Smooth muscle cell of the brain vasculature (primary cell): ENCODE measurements around the gene SPTY2D1.
A peak's percentile ranks its signal among the peaks of the same experiment; 100 is the strongest.
"Not testable (repeated sequence)": the region's sequence is repeated elsewhere in the genome, so short reads cannot be mapped to it uniquely, and the experiment has no call there.

Source experiments
- DNase-seq: peaks from one replicate; pipeline ENCODE4 v3.0.0-alpha.2; 2012; ENCODE audit warnings: low read depth, low spot score

The SPTY2D1 gene

DNA sequence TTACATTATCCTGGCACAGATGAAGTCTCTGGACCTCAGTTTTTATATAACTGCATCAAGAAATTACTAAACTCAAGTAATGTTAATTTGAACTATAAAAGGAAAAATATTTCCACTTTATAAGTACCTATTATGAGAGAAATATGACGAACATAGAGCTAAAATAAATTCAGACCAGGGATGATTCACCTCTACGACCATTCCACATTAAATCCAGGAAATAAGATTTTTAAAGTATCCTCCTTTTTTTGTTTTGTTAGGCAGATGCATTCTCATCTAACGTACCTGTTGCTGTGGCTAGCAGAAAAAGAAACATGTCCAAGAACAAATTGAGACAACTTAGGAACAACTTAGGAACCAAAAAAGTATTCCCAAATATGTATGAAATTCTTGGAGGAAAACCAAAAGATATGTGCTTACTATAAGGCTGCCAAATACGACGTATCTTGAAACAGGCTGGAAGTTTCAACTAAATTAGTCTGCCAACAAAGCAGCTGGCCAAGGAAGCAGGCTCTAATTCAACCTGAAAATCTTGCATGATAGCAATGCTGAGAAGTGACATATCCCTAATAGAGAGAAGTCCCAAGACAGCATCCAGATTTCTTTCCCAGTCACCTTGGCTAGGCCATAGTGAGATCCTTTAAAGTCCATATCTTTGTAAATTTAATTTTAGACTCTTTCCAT lies 15.7 kb downstream of the SPTY2D1 start:
- no peak for DNase-seq

DNA sequence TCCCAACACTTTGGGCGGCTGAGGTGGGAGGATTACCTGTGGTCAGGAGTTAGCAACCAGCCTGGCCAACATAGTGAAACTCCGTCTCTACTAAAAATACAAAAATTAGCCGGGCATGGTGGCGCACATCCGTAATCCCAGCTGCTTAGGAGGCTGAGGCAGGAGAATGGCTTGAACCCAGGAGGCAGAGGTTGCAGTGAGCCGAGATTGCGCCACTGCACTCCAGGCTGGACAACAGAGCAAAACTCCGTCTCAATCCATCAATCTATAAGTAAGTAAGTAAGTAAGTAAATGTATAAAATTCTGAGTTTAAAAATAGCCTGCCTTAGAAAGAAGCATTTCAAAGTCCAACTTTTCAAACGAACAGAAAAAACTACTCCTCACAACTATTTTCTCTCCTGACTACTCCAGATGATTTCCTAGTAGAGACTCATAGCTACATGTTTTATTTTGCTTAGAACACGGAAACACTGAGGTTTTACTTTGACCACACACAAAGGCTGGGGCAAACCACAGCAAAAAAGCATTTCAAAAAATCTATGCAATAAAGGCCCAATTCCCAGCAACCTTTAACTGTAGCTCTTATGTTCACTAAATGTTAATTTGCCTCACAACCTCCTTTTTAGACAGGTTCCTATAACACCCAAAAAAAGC lies 16.3 kb downstream of the SPTY2D1 start:
- no peak for DNase-seq

DNA sequence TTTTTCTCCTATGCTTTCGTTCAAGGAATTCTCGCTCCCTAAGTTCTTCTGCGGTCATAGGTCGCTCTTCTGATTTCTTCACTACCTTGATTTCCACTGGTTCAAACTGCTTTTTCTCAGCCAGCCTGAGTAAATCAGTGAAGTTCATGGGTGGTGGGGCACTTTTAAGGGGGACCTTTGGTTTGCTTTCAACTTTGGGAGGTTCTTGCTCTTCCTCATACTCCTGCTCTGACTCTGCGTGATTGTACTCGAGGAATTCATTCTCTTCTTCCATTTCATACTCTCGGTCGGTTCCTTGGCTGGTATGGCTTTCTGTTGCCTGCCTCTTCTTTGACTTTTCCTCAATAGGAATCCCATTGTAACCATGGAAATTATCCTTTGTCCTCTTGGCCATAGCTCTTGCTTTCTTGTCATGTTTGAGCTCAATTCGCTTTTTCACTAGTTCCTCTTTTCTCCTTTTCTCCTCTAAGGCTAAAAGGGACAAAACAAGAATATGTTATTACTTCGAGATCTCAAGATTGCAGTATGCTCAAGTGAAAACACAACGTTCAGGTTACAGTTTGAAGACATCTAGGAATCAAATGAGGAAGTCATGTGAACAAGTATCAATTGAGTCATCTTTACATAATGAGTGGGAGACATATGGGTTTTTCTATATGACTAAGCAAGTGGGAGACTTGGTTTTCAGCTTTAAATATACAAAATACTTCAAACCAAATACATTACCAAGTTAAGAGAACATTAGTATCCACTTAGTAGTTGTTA lies 18.3 kb downstream of the SPTY2D1 start:
- DNase-seq: no peak

DNA sequence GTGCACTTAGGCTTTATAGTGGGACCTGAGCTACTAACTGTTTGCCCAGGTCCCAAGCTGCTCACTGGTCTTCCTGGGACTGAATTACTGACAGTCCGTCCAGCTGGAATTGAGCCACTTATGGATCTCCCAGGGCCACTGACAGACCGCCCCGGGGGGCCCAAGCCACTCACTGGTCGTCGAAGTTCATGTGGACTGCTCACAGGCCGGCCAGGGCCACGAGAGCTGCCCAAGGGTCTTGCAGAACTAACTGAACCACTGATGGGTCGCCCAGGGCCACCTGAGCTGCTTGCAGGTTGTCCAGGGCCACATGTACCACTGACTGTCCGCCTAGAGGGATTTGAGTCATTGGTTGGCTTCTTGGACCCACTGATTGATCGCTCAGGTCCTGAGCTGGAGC lies 19.5 kb downstream of the SPTY2D1 start:
- no peak for DNase-seq

DNA sequence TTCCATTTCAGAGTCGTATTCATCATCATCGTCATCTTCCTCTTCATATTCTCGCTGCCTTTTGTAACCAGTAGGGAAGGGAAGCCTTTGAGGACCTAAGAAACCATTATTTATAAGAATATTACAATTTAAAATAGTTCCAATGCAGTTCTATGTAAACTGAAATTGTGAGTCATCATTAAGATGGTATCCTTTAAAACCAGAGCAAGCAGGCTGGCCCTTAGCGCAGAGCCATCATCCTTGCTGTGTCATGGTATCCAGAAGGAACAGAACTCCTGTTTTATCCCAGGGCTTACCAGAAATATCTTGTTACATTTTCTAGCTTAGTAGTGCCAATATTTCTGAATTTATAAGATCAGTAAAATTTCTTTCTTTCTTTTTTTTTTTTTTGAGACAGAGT lies 21.7 kb downstream of the SPTY2D1 start:
- no peak for DNase-seq

DNA sequence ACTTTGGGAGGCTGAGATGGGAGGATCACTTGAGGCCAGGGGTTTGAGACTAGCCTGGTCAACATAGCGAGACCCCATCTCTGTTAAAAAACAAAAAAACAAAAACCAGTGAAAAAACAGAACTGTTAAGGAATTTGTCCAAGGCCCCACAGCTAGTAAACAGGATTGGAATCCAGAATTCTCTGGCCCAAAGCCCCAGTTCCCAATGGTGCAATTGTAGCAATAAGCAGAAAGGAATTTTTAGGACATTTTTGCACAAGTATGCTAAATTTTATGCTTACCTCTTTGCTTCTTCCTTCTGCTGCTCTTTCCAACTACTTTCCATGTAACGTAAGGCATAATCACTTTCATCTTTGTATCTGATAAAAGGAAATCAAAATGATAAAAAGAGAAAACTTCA lies 22.9 kb downstream of the SPTY2D1 start:
- DNase-seq: no peak

DNA sequence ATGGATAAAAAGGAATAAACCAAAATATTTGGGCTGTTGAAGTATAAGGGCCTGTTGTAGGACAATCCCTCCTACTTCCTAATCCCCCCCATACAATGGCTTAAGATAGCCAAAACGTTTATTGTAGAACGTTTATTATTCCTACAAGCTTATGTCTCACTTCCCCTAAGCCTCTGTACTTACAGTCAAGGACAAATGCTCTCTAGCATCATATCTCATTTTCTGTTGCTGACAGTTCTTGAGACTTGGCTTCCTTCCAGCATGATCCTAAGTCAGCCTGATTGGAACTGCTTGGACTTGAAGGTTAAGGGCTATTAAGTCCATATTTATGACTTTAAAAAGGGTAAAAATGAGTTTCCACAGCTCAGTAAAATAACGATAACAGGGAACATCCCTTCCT lies 25.8 kb downstream of the SPTY2D1 start:
- no peak for DNase-seq

DNA sequence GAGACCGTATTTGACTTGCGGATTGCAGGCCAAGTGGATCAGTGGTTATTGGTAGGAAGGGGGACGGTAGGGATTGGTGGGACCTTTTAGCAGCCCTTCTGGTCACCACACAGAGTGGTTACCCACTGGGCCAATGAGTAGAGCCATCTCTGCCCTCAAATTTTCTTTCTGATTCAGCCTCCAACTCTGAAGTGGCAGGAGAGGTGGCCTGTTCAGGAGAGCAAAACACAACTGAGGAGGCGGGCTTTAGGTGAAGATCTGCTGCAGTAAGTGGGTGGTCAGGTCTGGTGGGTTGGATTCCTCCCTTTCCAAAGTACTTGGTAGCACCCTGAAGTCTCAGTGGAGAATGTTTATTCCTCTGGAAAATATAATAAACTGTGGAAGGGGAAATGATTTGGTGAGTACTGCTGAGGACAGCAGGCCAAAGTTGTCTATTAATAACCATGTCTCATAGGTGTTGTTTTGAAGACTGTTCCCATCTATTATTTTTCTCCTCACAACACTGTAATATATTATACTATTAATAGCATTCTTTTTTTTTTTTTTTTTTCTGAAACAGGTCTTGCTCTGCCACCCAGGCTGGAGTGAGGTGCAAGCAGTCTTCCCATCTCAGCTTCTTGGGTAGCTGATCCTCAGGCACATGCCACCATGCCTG lies 33.1 kb downstream of the SPTY2D1 start:
- DNase-seq: no peak

DNA sequence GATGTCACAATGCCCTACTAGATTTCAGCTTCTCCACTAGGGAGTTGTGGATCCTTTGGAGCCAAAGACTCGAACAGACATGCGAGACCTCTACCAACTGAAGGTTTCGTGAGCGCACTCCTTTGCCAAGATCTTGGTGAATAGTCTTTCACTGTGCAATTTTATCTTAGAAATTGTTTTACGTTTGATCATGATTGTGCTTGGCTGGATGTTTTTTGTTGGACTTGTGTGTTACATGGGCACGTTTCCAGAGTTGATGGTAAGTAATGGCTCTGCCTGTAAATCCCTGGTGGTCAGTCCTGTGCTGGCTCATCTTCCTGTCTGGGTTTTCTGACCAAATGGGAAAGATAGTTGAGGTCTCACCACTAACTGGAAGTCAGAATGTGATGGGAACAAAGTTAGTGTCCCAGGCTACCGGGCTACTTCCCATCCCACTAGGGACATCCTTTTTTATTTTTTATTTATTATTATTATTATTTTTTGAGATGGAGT lies 34.4 kb downstream of the SPTY2D1 start, which contains the start of gene MISFA:
MISFA (plus strand) TSS at position 51 of the 492 bp plus-strand sequence; CDS start at position 191, 140 bp downstream.
- DNase-seq: no peak

DNA sequence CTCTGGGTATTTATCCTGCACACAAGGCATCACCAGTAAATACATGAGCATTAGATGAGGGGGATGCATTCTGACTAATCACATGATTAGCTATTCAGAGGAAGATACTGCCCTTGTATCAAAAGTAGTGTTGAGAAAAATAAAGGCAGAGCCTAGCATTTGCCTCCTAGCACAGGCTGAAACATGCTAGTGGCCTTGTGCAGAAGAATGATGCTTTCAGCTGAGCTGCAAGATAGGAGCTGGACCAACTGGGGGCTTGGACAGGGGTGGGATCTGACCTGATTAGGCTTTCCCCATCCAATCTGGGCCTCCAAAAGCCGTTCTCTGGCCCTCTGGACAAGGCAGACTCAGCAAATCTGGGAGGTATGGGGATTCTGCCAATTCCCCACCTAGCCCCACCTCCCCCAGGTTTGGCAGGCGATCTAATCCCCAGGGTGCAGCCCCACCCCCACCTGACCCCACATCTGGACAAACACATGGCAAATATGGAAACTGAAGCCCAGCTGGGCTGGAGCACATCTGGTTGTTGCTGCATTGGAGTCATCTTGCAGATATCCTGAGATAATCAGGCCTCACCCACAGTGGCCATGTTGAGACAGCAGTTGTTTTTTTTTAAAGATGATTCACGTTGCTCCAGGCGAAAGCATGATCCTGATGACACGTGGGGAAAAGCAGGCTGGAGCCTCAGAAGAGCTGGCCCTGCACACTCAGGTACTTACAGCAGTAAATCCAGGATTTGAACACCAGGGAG lies 39.0 kb downstream of the SPTY2D1 start:
- DNase-seq: no peak

DNA sequence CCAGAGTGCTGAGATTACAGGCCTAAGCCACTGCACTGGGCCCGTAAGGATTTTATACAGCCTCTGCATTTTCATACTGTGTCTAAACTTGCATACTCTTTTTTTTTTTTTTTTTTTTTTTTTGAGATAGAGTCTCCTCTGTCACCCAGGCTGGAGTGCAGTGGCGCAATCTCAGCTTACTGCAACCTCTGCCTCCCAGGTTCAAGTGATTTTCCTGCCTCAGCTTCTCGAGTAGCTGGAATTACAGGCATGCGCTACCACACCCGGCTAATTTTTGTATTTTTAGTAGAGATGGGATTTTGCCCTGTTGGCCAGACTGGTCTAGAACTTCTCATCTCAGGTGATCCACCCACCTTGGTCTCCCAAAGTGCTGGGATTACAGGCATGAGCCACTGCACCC lies 40.1 kb downstream of the SPTY2D1 start:
- not testable (repeated sequence) for DNase-seq

DNA sequence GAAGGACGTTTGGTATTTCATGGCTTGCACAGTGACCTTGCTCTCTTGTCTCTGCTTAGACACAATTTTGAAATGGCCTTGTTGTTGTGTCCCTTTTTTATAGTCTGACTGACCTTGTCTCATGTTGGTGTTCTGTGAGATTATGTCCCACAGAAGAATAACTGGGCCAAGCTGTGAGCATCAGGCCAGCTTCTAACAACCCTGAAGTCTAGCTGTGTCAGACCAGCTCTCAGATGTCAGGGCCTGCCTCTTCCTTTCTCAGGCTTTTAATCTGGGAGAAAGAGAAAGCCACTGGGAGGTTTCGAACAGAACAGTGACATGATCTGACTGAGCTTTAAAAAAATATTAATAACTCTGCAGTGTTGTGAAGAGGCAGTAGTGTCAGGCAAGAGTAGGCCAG lies 43.6 kb downstream of the SPTY2D1 start:
- DNase-seq: no peak

DNA sequence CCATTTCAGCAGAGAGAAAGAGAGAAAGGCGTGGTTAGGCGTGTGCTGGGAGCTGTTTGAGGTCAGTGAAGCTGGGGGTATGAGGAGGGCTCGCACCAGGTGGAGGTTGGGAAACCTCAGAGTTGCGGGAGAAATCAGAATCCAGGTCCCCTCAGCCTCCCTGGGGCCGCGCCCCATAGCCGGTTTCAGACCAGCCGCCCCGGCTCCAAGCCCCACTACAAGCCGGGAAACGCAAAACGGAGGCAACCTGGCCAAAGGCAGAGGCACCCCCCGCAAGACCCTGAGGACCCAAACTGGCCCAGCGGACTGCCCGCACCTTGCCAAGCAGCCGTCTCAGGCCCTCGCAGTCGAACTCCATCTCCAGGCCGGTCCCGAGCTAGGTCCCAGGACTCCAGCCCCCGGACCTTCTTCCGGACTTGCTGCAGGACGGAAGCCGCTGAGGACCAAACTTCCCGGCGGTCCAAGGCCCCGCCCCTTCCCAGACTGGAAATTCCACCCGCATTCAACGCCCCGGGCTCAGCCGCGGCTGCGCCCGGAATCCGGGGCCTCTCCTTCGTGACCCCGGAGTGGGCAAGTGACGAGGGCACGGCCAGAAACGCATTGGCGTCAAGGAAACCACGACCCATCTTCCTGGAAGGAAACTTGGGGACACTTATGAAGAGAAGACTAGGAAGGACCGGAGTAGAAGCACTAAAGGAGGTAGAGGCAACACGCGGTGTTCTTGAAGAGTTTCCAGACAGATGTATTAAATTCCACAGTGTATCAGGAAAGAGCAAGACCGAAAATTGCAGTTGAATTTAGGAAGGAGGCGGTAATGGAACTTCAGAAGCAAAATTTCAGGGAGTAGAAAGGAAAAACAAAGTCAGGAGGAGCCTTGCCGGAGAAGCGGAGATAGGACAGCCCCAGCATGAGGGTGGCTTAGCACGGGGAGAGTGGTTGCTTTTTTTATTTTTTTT lies 45.6 kb downstream of the SPTY2D1 start, which contains the start of gene UEVLD:
UEVLD (minus strand) TSS at position 438 of the 956 bp plus-strand sequence; CDS start at position 358, 80 bp downstream.
- peak; percentile 71 for DNase-seq

DNA sequence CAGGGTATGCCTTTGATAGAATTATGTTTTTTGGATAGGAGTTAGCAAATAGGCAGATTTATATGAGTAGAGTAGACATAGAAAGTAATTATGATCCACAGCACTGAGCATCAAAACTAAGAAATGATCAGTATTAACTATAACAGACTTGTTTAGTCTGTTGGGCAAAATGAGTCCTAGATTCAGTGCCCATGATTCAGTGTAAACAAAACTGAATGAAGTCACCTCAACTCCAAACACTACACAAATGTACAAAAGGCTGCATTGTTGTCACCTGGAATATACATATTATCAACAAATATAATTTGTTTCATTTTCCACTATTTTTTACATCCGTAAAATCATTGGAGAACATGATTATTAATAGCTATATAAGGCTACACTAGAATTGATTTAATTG lies 52.3 kb downstream of the SPTY2D1 start:
- DNase-seq: no peak

DNA sequence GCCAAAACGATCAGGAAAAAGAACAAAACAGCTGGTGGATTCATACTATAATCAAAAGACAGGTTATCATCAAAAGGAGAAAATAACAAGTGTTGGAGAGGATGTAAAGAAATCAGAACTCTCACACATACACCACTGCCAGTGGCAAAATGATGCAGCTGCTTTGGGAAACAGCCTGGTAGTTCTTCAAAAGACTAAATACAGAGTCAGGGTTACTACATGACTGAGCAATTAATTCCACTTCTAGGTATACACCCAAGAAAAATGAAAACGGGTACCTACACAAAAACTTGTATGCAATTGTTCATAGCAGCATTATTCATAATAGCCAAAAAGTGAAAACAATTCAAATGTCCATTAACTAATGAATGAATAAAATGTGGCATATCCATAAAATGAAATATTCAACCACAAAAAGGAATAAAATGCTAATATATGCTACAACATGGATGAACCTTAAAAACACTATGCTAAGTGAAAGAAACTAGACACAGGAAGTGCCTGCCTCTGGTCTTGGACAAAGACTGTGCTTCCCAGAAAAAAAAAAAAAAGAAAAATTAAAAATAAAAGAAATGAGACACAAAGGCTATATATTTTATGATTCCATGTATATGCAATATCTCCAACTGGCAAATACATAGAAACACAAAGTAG lies 53.9 kb downstream of the SPTY2D1 start:
- no peak for DNase-seq

DNA sequence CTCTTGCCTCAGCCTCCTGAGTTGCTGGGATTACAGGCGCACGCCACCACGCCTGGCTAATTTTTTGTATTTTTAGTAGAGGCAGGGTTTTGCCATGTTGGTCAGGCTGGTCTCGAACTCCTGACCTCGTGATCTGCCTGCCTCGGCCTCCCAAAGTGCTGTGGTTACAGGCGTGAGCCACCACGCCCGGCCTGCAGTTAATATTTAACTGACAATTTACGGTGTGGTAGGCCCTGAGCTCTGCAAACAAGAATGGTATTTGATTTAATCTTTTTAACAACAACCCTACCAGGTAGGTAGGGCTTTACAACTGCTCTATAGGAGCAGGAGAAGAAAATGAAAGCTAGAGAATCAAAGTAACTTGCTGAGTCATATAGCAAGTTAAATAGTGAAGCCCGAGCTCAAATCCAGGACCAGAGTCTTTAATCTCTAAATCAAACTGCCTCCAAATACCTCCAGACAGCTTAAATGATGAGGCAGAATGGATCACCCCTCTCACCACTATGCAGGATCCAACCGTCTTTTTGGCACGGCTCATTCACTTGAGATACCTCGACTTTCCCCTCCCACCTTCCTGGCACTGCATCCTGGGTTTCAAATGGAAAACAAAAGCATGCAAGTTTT lies 55.1 kb downstream of the SPTY2D1 start:
- no peak for DNase-seq

DNA sequence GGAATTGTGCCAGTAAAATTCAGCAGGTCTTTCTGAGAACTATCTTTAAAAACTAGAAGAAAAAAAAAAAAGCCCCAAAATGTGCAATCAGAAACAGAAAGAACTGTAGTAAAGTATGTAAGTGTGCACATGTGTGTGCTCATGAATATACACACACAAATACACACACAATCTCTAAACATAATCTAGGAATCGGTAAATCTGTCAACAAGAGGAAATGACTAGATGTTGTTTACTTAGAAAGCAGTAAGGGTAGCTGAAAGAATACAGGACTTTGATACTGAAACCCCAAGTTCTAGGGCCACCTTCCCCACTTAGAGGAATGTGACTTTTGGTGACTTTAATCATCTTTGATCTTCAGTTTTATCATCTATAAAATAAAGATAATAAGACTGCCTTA lies 58.8 kb downstream of the SPTY2D1 start:
- no peak for DNase-seq

DNA sequence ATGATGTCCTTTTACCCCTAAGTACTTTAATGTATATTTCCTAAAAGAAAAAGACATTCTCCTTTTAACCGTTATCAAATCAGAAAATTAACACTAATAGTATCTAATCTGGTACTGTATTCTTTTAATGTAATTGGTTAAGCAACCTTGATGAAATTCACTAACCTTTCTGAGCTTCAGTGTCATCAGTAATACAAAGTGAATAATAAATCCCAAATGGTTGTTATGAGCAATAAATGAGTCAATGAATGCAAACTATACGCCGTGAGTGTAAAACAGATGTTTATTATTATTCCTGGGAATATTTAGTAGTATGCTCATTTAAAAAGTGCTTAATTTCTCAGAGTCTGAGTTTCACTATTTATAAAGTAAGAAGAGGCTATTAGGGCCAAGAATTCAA lies 67.1 kb downstream of the SPTY2D1 start:
- no peak for DNase-seq

DNA sequence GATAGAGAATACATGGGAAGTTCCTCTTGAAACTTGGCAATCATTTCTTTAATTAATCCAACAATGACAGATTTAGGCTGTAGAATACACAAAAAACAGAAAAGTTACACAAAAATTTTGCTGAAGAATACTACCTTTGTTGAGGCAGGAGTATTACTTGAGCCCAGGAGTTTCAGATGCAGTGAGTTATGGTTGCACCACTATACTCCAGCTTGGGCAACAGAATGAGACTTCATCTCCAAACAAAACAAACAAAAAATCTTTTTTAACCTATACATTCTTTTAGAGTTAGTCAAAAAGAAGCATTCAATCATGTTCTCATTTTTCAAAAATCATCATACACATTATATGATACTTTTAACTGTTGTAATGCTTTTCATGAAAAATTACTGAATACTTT lies 67.7 kb downstream of the SPTY2D1 start:
- no peak for DNase-seq
